Motor neuron (in vitro differentiated cells): ENCODE measurements around the gene PLK5. TPM values are rescaled to one million over a fixed set of nuclear protein-coding genes. Genes with fewer than 3 reads are reported as not detected.

Experiments
- ATAC-seq, 8 experiments: fragments of 200-7000 bp; cut with Tn5 transposase; replicated peaks in 6 of 8; 2 replicates each; pipeline ENCODE4 v1.8.0; 2021; ENCODE audit warnings: mild to moderate bottlenecking in 8 of 8, moderate library complexity in 8 of 8
- H3K27ac ChIP-seq, 2 donors: fragments of 250-450 bp; sonication (Bioruptor Pico); 2 replicates each; pipeline ENCODE4 v1.9.0; 2021; ENCODE audit warnings: antibody characterized with exemption in 2 of 2, mild to moderate bottlenecking in 2 of 2, moderate library complexity in 1 of 2
- H3K4me1 ChIP-seq, 2 donors: fragments of 250-450 bp; sonication (Bioruptor Pico); replicated peaks in 1 of 2; 2 replicates each; pipeline ENCODE4 v1.6.1; 2021; ENCODE audit warnings: antibody characterized with exemption in 2 of 2, mild to moderate bottlenecking in 2 of 2, moderate library complexity in 1 of 2
- H3K4me3 ChIP-seq, 5 donors: fragments of 250-450 bp; sonication (Bioruptor Pico); 2 replicates each; pipeline ENCODE4 v1.9.0; 2021; ENCODE audit warnings: antibody characterized with exemption in 5 of 5, mild to moderate bottlenecking in 5 of 5, moderate library complexity in 4 of 5
- WGBS, 10 experiments: fragments of 450-650 bp; shearing (Covaris generic); methylation state at CpG; one replicate each; pipeline ENCODE4 v1.0.0; 2022; 5-methylcytosine and 5-hydroxymethylcytosine counted together
- in situ Hi-C, 9 experiments: fragments of 400-800 bp; cut with MboI; loops; one replicate each; pipeline ENCODE4 v1.15.0; 2021; ENCODE audit warnings: low sequenced_read_pairs in 9 of 9, low pct_unique_long_range_greater_than_20kb in 2 of 9; ENCODE audit not compliant: unreplicated experiment in 9 of 9
- total RNA-seq, 8 experiments: library from RNA; unstranded; fragments of 300-600 nt; gene quantifications; 2 replicates each; pipeline versions ENCODE4 v1.2.3 to v1.2.4, GENCODE V29; 2022

PLK5 gene
- total RNA-seq, 8 experiments from 2014 or later, result 0.27 to 0.45 (median 0.29) TPM; not detected in 2

DNA sequence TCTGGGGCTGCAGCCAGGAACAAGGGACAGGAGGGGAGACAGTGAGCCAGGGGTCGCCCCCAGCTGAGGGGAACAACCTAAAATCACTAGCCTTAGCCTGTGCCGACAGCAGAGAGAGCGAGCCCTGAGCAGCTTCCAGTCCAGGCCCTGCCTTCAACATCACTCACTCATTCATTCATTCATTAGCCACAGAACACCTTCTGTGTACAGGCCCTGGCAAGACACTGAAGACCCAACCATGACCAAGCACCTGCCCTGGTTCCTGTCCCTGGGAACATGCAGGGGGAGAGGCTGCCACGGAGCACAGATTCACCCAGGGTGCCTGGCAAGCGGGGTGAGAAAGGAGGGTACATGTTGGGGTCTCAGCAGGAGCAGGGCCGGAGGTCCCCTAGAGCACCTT lies 39.4 kb downstream of the PLK5 start:
- in situ Hi-C loops, result no loop called here
- no peak for ATAC-seq
- 91 to 100% (median 100%) methylated on average over 1 to 6 of the region's 6 CpGs; no CpG with 5 or more reads in 7 of the 10 experiments for WGBS, 10 experiments
- Histone ChIP-seq H3K27ac (no peak overlapping the region), H3K4me3 (no peak overlapping the region), H3K4me1 (peaks cover 10 to 20% of the 10 kb centered on the region in 2 donors)

DNA sequence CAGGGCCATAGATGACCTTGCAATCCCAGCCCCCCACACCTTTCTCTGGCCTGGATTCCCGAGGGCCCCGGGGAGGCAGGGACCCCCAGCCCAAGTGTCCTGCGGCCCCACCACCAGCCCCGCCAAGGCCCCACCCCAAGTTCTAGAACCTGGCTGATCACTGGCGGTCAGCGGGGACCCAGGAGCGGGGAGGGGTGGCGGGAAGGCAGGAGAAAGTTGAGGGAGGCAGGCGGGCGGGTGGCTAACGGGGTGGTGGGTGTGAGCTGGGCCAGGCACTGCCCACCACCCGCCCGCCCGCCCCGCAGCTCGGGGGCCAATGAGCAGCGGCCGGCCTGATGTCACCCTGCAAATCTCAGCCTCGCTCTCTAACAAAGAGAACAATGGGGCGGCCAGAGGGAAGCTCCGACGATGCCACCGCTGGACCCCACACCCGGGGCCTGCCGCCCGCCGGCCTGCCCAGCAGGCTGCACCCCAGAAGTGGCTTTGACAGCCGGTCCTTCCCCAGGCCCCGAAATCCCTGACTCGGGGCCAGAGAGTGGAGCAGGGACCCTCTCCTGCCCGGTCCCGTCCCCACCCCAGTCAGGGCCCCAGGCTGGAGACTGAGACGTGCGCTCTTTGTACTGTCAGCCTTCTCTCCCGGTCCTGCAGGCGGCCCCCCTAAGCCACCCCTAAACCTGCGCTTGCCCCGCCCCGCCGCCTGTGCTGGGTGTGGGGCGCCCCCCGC lies 42.7 kb downstream of the PLK5 start:
- Histone ChIP-seq H3K4me3 (peak overlapping the region; percentile 63 to 96 (median 89)), H3K27ac (peak overlapping the region; percentile 91 to 99), H3K4me1 (peaks cover 8 to 13% of the 10 kb centered on the region in 2 donors)
- ATAC-seq, result peak; percentile 61 to 87 (median 86)
- 10% methylated on average over 2 of the region's 42 CpGs; no CpG with 5 or more reads in 9 of the 10 experiments for WGBS, 10 experiments
- in situ Hi-C loops, result no loop called here

DNA sequence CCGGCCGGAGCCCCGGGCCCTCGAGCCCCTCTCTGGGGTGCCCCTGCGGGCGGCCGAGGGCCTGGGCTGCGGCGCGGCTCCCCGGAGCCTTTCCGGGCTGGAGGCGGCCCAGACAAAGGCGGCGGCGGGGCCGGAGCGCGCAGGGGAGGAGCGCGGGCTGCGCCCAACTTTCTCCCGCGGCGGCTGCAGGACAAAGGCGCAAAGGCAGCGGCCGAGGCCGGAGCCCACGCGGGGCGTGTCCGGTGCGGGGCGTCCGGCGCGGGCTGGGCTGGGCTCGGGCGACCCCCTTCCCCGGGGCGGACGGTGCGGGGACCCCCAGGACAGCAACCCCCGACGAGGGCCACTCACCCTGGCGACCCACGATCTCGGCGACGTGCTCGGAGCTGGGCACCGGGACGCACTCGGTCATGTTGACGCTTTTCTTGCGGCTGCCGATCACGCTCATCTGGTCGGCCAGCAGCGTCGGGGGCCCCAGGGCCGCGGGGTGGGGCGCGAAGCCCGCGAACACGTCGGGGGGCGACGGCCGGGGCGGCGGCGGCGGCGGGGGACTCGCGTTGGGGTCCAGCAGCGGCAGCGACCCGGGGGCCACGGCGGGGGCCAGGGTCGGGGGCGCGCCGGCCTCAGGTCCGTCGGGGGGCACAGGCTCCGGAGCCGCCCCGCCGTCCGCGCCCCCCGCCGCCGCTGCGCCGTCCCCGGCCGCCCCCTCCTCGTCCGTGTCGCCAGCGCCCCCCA lies 43.4 kb downstream of the PLK5 start:
- H3K27ac ChIP-seq, result peak overlapping the region; percentile 91 to 99

DNA sequence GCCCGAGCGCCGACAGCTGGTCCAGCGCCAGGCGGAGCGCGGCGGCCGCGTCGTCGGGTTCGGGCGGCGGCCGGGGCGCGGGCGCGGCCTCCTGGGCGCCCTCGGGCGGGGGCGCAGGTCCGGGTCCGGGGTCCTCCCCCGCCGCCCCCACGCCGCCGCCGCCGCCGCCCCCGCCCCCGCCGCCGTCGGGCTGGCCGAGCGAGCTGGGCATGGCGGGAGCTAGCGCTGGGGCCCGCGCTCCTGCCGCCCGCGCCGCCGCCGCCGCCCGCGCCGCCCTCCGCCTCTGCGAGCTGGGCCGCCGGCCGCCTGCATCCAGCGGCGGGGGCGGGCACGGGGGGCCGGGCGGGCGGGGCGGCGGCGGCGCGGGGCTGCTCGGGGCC lies 44.0 kb downstream of the PLK5 start:
- ATAC-seq, result peak in 2 of 8 experiments; percentile 2 to 8
- Histone ChIP-seq H3K4me1 (peaks cover 8 to 13% of the 10 kb centered on the region in 2 donors), H3K27ac (peak overlapping the region; percentile 91 to 99), H3K4me3 (peak overlapping the region; percentile 63 to 96 (median 89))
- in situ Hi-C loops, result no loop called here
- WGBS, 10 experiments, result no CpG with 5 or more reads among the region's 73 CpGs

More for the DNA sequence above, 43.4 kb downstream of the PLK5 start:
- no CpG with 5 or more reads among the region's 108 CpGs for WGBS, 10 experiments
- peak overlapping the region; percentile 63 to 96 (median 89) for H3K4me3 ChIP-seq
- peaks cover 8 to 13% of the 10 kb centered on the region in 2 donors for H3K4me1 ChIP-seq
- in situ Hi-C loops, result no loop called here
- ATAC-seq, result peak in 3 of 8 experiments; percentile 49 to 58 (median 55)

- in situ Hi-C loops, result no loop called here
- Histone ChIP-seq H3K4me1 (peaks cover 8 to 13% of the 10 kb centered on the region in 2 donors), H3K27ac (peak within 1 kb of the TSS; percentile 91 to 99), H3K4me3 (peak within 1 kb of the TSS; percentile 63 to 96 (median 89))
- peak; percentile 8 to 53 (median 25) for ATAC-seq
- WGBS, 10 experiments, result no CpG with 5 or more reads among the region's 63 CpGs
These were observed 44.6 kb downstream of the PLK5 start, which contains the start of gene MEX3D for GRCh38 chr19:1568320-1569019. Gene MEX3D (minus strand): TSS chr19:1568325. CDS start chr19:1568058, 267 bp downstream.

GRCh38 chr19:1569997-1570396 lies 46.1 kb downstream of the PLK5 start:
- ATAC-seq, result no peak
- Histone ChIP-seq H3K4me1 (peaks cover 7 to 13% of the 10 kb centered on the region in 2 donors), H3K27ac (no peak overlapping the region), H3K4me3 (no peak overlapping the region)
- in situ Hi-C loops, result no loop called here
- WGBS, 10 experiments, result 59 to 95% (median 76%) methylated on average over 2 to 4 of the region's 4 CpGs

GRCh38 chr19:1570836-1571235 lies 47.0 kb downstream of the PLK5 start:
- WGBS, 10 experiments, result 90 to 100% (median 98%) methylated on average over 1 to 10 of the region's 13 CpGs; no CpG with 5 or more reads in 4 of the 10 experiments
- in situ Hi-C loops, result no loop called here
- H3K4me1 ChIP-seq, result peaks cover 0 to 5% of the 10 kb centered on the region in 2 donors
- ATAC-seq, result no peak
- no peak overlapping the region for H3K4me3 ChIP-seq
- no peak overlapping the region for H3K27ac ChIP-seq

GRCh38 chr19:1571358-1571757 lies 47.5 kb downstream of the PLK5 start:
- 68 to 100% (median 87%) methylated on average over 1 to 9 of the region's 12 CpGs; no CpG with 5 or more reads in 4 of the 10 experiments for WGBS, 10 experiments
- Histone ChIP-seq H3K27ac (no peak overlapping the region), H3K4me3 (no peak overlapping the region), H3K4me1 (peaks cover 0 to 4% of the 10 kb centered on the region in 2 donors)
- no peak for ATAC-seq
- in situ Hi-C loops, result no loop called here

DNA sequence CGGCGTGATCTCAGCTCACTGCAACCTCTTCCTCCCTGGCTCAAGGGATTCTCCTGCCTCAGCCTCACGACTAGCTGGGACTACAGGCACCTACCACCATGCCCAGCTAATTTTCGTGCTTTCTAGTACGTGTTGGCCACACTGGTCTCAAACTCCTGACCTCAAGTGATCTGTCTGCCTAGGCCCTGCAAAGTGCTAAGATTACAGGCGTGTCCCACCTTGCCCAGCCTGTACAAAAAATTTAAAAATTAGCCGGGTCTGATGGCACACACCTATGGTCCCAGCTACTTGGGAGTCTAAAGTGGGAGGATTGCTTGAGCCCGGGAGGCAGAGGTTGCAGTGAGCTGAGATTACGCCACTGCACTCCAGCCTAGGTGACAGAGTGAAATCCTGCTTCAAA lies 48.9 kb downstream of the PLK5 start:
- Histone ChIP-seq H3K27ac (no peak overlapping the region), H3K4me1 (peaks cover 0 to 4% of the 10 kb centered on the region in 2 donors), H3K4me3 (no peak overlapping the region)
- WGBS, 10 experiments, result 66 to 100% (median 87%) methylated on average over 1 to 6 of the region's 9 CpGs; no CpG with 5 or more reads in 4 of the 10 experiments
- no peak for ATAC-seq
- in situ Hi-C loops, result no loop called here

DNA sequence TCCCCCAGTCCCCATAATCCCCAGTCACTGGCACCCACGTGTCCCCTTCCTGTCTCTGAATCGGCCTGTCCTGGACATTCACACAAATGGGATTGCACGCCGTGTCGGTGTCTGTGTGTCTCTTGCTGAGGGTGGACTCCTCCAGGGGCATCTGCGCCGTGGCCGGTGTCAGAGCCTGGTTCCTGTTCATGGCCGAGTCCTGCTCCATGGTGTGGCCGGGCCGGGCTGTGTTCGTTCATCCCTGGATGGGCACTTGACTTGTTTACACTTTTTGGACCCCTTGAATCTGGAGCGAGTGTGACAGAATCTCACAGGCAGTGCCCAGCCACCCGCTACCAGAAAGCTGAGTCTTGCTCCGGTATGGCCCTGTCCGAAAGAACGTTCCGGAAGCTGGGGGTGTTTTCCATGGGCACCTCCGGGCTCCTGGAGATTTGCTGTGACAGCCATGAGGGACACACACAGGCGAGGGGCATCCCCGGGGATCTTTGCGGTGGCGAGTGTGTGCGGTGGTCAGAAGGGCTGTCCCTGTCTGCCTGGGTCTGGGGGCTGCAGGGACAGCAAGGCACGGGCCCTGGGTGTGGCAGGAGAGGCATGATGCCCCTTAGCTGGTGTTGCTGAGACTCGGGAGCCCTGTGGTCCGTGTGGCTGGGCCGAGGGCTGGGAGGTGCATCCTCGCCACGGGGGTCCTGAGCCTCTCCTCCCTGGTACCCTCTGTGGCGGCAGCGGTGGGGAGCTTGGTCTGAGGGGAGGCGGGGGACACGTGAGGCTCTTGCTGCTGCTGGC lies 50.7 kb downstream of the PLK5 start:
- Histone ChIP-seq H3K4me3 (no peak overlapping the region), H3K27ac (peak overlapping the region in 1 of 2 donors; percentile 55), H3K4me1 (no peaks in the 10 kb centered on the region)
- no peak for ATAC-seq
- 87 to 100% (median 94%) methylated on average over 2 to 7 of the region's 34 CpGs; no CpG with 5 or more reads in 5 of the 10 experiments for WGBS, 10 experiments
- in situ Hi-C loops, result no loop called here

GRCh38 chr19:1575323-1576241 lies 51.7 kb downstream of the PLK5 start:
- in situ Hi-C loops, result no loop called here
- Histone ChIP-seq H3K4me3 (no peak overlapping the region), H3K4me1 (no peaks in the 10 kb centered on the region), H3K27ac (peak overlapping the region in 1 of 2 donors; percentile 23)
- ATAC-seq, result peak in 4 of 8 experiments; percentile 6 to 10 (median 8)
- 58 to 100% (median 90%) methylated on average over 1 to 8 of the region's 22 CpGs; no CpG with 5 or more reads in 1 of the 10 experiments for WGBS, 10 experiments
